Measurements from ENCODE around the gene MAVS.
"Not testable (repeated sequence)": the region's sequence is repeated elsewhere in the genome, so short reads cannot be mapped to it uniquely, and the experiment has no call there.

Gene MAVS

DNA sequence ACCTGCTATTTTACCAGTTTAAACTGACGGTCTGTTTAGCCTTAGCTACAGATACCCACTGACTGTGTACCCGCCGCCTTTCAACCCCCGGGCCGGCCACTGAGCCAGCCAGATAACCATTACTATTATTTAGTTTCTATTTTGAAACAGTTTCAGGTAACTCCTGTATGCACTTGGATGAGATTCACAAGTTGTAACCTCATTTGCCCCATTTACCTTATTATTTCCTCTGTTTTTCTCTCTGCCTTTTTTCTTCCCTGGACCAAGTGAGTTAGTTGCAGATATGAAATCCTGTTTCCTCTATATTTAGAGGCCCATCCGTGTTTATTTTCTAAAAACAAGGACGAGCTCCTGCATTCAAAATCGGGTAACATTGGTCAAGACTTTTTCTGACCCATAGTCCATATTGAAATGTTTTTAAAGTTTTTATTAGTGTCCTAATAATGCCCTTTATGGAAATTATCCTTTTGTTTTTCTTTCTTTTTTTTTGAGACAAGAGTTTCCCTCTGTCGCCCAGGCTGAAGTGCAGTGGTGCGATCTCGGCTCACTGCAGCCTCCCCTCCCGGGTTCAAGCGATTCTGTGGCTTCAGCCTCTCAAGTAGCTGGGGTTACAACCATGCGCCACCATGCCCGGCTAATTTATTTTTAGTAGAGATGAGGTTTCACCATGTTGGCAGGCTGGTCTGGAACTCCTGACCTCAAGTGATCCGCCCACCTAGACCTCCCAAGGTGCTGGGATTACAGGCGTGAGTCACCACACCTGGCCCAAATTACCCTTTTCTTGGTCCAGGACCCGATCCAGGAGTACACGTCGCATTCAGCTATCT, 25.5 kb upstream of the MAVS start:
- TF ChIP-seq MYC (IDR thresholded peaks at IDR 0.05; ENCODE audit: low read depth, low read length), result 0 out of 2 replicates have a peak, but pooled peaks have one; percentile 21
- TF ChIP-seq, protein P1, sequence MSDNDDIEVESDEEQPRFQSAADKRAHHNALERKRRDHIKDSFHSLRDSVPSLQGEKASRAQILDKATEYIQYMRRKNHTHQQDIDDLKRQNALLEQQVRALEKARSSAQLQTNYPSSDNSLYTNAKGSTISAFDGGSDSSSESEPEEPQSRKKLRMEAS (IDR thresholded peaks at IDR 0.05; ENCODE audit: low read depth, low read length), result no peak
- DNase-seq (ENCODE audit: low read depth), result no peak
- peak overlapping the region; percentile 98 for H3K4me3 ChIP-seq (ENCODE audit: low read depth, low read length)

DNA sequence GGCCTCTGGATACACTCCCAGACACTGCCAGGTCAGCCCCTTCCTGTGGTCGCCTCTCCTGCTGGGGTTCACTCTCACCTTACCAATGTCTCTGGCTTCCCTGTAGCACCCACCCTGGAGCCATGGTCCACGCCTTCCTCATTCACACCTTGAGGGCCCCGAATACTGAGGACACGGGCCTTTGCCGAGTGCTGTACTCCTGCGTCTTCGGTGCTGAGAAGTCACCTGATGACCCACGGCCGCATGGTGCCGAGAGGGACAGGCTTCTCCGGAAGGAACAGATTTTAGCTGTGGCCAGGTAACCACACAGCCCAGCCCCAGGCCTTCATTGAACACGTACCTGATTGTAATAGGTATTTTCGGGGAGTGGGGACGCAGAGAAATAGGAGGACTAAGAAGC, 24.6 kb upstream of the MAVS start:
- TF ChIP-seq POLR2A (IDR thresholded peaks at IDR 0.05; ENCODE audit: extremely low read depth, insufficient read length) (no peak), CTCF (IDR thresholded peaks at IDR 0.05; ENCODE audit: low read depth, low read length) (no peak), MYC (IDR thresholded peaks at IDR 0.05; ENCODE audit: low read depth, low read length) (no peak)
- TF ChIP-seq, protein P1 (IDR thresholded peaks at IDR 0.05; ENCODE audit: low read depth, low read length), result no peak
- no peak overlapping the region for H3K4me3 ChIP-seq (ENCODE audit: low read depth, low read length)

DNA sequence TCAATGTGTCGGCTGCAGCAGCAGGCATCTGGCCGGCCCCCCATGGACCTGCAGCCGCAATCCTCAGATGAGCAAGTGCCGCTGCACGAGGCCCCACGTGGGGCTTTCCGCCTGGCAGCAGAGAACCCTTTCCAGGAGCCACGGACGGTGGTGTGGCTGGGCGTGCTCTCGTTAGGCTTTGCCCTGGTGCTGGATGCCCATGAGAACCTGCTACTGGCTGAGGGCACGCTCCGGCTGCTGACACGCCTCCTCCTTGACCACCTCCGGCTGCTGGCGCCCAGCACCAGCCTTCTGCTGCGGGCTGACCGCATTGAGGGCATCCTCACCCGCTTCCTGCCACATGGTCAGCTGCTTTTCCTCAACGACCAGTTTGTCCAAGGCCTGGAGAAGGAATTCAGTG, 22.8 kb upstream of the MAVS start:
- TF ChIP-seq MYC (IDR thresholded peaks at IDR 0.05; ENCODE audit: low read depth, low read length), result no peak
- TF ChIP-seq, protein P1 (IDR thresholded peaks at IDR 0.05; ENCODE audit: low read depth, low read length), result no peak
- no peak for TF ChIP-seq CTCF (IDR thresholded peaks at IDR 0.05; ENCODE audit: low read depth, low read length)
- TF ChIP-seq POLR2A (IDR thresholded peaks at IDR 0.05; ENCODE audit: extremely low read depth, insufficient read length), result no peak
- DNase-seq (ENCODE audit: low read depth), result no peak
- no peak overlapping the region for H3K4me3 ChIP-seq (ENCODE audit: low read depth, low read length)

More for the DNA sequence above, 24.6 kb upstream of the MAVS start:
- DNase-seq (ENCODE audit: low read depth), result no peak

- no peak overlapping the region for H3K4me3 ChIP-seq (ENCODE audit: low read depth, low read length)
- TF ChIP-seq, protein P1 (IDR thresholded peaks at IDR 0.05; ENCODE audit: low read depth, low read length), result no peak
- TF ChIP-seq POLR2A (IDR thresholded peaks at IDR 0.05; ENCODE audit: extremely low read depth, insufficient read length), result no peak
- TF ChIP-seq MYC (IDR thresholded peaks at IDR 0.05; ENCODE audit: low read depth, low read length), result no peak
- no peak for TF ChIP-seq CTCF (IDR thresholded peaks at IDR 0.05; ENCODE audit: low read depth, low read length)
- DNase-seq (ENCODE audit: low read depth), result no peak
Measured at GRCh38 chr20:3825526-3825925, 21.1 kb upstream of the MAVS start.

GRCh38 chr20:3826420-3826819, 20.2 kb upstream of the MAVS start:
- H3K4me3 ChIP-seq (ENCODE audit: low read depth, low read length), result no peak overlapping the region
- peak; percentile 91 for DNase-seq (ENCODE audit: low read depth)
- TF ChIP-seq POLR2A (IDR thresholded peaks at IDR 0.05; ENCODE audit: extremely low read depth, insufficient read length), result no peak
- TF ChIP-seq MYC (IDR thresholded peaks at IDR 0.05; ENCODE audit: low read depth, low read length), result no peak
- TF ChIP-seq CTCF (IDR thresholded peaks at IDR 0.05; ENCODE audit: low read depth, low read length), result no peak
- TF ChIP-seq, protein P1 (IDR thresholded peaks at IDR 0.05; ENCODE audit: low read depth, low read length), result no peak; the same call in 1 of the 2 replicates

DNA sequence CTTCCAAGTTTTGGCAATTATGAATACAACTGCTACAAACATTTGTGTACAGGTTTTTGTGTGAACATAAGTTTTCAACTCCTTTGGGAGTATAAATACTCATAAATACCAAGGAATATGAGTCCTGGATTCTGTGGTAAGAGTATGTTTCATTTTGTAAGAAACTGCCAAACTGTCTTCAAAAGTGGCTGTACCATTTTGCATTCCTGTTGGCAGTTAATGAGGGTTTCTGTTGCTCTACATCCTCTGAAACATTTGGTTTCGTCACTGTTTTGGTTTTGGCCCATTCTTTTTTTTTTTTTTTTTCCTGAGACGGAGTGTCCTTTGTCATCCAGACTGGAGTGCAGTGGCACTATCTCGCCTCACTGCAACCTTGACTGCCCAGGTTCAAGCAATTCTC, 17.8 kb upstream of the MAVS start:
- H3K4me3 ChIP-seq (ENCODE audit: low read depth, low read length), result no peak overlapping the region
- TF ChIP-seq, protein P1 (IDR thresholded peaks at IDR 0.05; ENCODE audit: low read depth, low read length), result no peak
- no peak for TF ChIP-seq MYC (IDR thresholded peaks at IDR 0.05; ENCODE audit: low read depth, low read length)
- no peak for TF ChIP-seq CTCF (IDR thresholded peaks at IDR 0.05; ENCODE audit: low read depth, low read length)
- TF ChIP-seq POLR2A (IDR thresholded peaks at IDR 0.05; ENCODE audit: extremely low read depth, insufficient read length), result no peak
- DNase-seq (ENCODE audit: low read depth), result no peak

DNA sequence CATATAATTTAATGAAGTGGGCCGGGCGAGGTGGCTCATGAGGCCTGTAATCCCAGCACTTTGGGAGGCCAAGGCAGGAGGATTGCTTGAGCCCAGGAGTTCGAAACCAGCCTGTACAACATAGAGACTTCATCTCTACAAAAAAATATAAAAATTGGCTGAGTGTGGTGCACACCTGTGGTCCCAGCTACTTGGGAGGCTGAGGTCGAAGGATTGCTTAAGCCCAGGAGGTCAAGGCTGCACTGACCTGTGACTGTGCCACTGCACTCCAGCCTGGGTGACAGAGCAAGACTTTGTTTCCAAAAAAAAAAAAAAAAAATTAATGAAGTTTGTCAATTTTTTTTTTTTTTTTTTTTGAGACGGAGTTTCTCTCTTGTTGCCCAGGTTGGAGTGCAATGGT, 16.7 kb upstream of the MAVS start:
- not testable (repeated sequence) for H3K4me3 ChIP-seq (ENCODE audit: low read depth, low read length); DNase-seq (ENCODE audit: low read depth)
